Smooth muscle cell (in vitro differentiated cells): ENCODE measurements around the gene ALDH1B1. TPM values are rescaled to one million over a fixed set of nuclear protein-coding genes. Genes with fewer than 3 reads are reported as not detected.

Source experiments
- DNase-seq: peaks from one replicate; lab custom pipeline; 2025; ENCODE audit not compliant: unreplicated experiment; lab: John Stamatoyannopoulos, UW
- H2AFZ ChIP-seq: fragments of 200-600 bp; sonication (generic); 2 replicates; pipeline ENCODE4 v1.6.0; 2016; ENCODE audit warnings: antibody characterized with exemption, low read depth, mild to moderate bottlenecking
- H3F3A ChIP-seq: fragments of 200-600 bp; sonication (generic); 2 replicates; pipeline ENCODE4 v1.6.0; 2017; ENCODE audit warnings: antibody characterized with exemption, low read depth
- H3K27ac ChIP-seq: fragments of 200-600 bp; sonication (generic); 2 replicates; pipeline ENCODE4 v1.5.1; 2016; ENCODE audit warnings: low read depth, mild to moderate bottlenecking
- H3K27me3 ChIP-seq: fragments of 200-600 bp; sonication (generic); 2 replicates; pipeline ENCODE4 v1.6.1; 2016; ENCODE audit warnings: low read depth, mild to moderate bottlenecking
- H3K36me3 ChIP-seq: fragments of 200-600 bp; sonication (generic); 2 replicates; pipeline ENCODE4 v1.5.1; 2016; ENCODE audit warnings: low read depth
- H3K4me1 ChIP-seq: fragments of 200-600 bp; sonication (generic); 2 replicates; pipeline ENCODE4 v1.5.1; 2016; ENCODE audit warnings: low read depth
- H3K4me2 ChIP-seq: fragments of 200-600 bp; sonication (generic); 2 replicates; pipeline ENCODE4 v1.6.0; 2016; ENCODE audit warnings: mild to moderate bottlenecking
- H3K4me3 ChIP-seq: fragments of 200-600 bp; sonication (generic); 2 replicates; pipeline ENCODE4 v1.5.1; 2016; ENCODE audit warnings: mild to moderate bottlenecking
- H3K79me2 ChIP-seq: fragments of 200-600 bp; sonication (generic); 2 replicates; pipeline ENCODE4 v1.6.0; 2016; ENCODE audit warnings: low read depth, mild to moderate bottlenecking
- H3K9ac ChIP-seq: fragments of 200-600 bp; sonication (generic); 2 replicates; pipeline ENCODE4 v1.6.0; 2016; ENCODE audit warnings: low read depth
- H3K9me3 ChIP-seq: fragments of 200-600 bp; sonication (generic); replicated peaks from 2 replicates; pipeline ENCODE4 v1.5.1; 2016; ENCODE audit warnings: low read depth
- H4K20me1 ChIP-seq: fragments of 200-600 bp; sonication (generic); 2 replicates; pipeline ENCODE4 v1.6.0; 2016; ENCODE audit warnings: low read depth
- CTCF ChIP-seq: fragments of 200-600 bp; sonication (generic); IDR thresholded peaks from 2 replicates; pipeline ENCODE4 v1.5.1; 2017; ENCODE audit warnings: borderline replicate concordance, mild to moderate bottlenecking, antibody characterized with exemption; ENCODE audit not compliant: insufficient read depth, poor library complexity, severe bottlenecking
- WGBS: methylation state at CpG from one replicate; pipeline ENCODE4 v1.1.7; 2016; ENCODE audit warnings: low lambda C conversion rate; 5-methylcytosine and 5-hydroxymethylcytosine counted together
- polyA plus RNA-seq: library from polyadenylated mRNA; unstranded; fragments of >200 nt; fragmentation: Nextera tagmentation; extraction: Ambion mirVana; gene quantifications from 2 replicates; pipeline ENCODE4 v1.2.1, GENCODE V29; 2016
- total RNA-seq: library from RNA; depleted of rRNA; stranded (reverse); fragments of >200 nt; gene quantifications from 2 replicates; pipeline ENCODE4 v1.2.3, GENCODE V29; 2014

Gene ALDH1B1
- total and polyA plus RNA-seq, 2 experiments from 2014 or later: 25.3 to 31.9 TPM

- WGBS: 90% methylated on average over 18 of the region's 18 CpGs
- no peak overlapping the region for H3K9ac ChIP-seq
- peaks cover 13% of the 10 kb centered on the region for H3K4me1 ChIP-seq
- H3F3A ChIP-seq: peaks cover 9% of the 10 kb centered on the region
- H3K27ac ChIP-seq: peak overlapping the region; percentile 50
- no peaks in the 10 kb centered on the region for H3K9me3 ChIP-seq
- no peak for TF ChIP-seq CTCF
- H3K4me2 ChIP-seq: peak overlapping the region; percentile 90
- peak overlapping the region; percentile 70 for H3K4me3 ChIP-seq
- DNase-seq: no peak
- no peaks in the 10 kb centered on the region for H3K36me3 ChIP-seq
- H3K79me2 ChIP-seq: peaks cover 23% of the 10 kb centered on the region
- H4K20me1 ChIP-seq: no peaks in the 10 kb centered on the region
- H2AFZ ChIP-seq: peak overlapping the region; percentile 91
- H3K27me3 ChIP-seq: no peaks in the 10 kb centered on the region
Measured at GRCh38 chr9:38391278-38392118, 1.0 kb upstream of the ALDH1B1 start.

GRCh38 chr9:38393128-38393796 is 760 bp downstream of the ALDH1B1 start:
- Histone ChIP-seq H3K4me3 (peak overlapping the region; percentile 70), H3K9ac (peak overlapping the region; percentile 64), H3K9me3 (no peaks in the 10 kb centered on the region), H3F3A (peaks cover 9% of the 10 kb centered on the region), H3K79me2 (peaks cover 23% of the 10 kb centered on the region), H3K4me1 (peaks cover 13% of the 10 kb centered on the region), H3K36me3 (no peaks in the 10 kb centered on the region), H3K27me3 (no peaks in the 10 kb centered on the region), H3K27ac (no peak overlapping the region), H3K4me2 (peak overlapping the region; percentile 90), H4K20me1 (peaks cover 6% of the 10 kb centered on the region), H2AFZ (peak overlapping the region; percentile 91)
- TF ChIP-seq CTCF: no peak
- WGBS: 10% methylated on average over 9 of the region's 9 CpGs
- no peak for DNase-seq

- DNase-seq: no peak
- peaks cover 3% of the 10 kb centered on the region for H3F3A ChIP-seq
- TF ChIP-seq CTCF: no peak
- no peaks in the 10 kb centered on the region for H3K27me3 ChIP-seq
- H3K79me2 ChIP-seq: peaks cover 23% of the 10 kb centered on the region
- no peaks in the 10 kb centered on the region for H3K9me3 ChIP-seq
- peaks cover 6% of the 10 kb centered on the region for H4K20me1 ChIP-seq
- no peaks in the 10 kb centered on the region for H3K36me3 ChIP-seq
- no peak overlapping the region for H3K27ac ChIP-seq
- peak overlapping the region; percentile 90 for H3K4me2 ChIP-seq
- H2AFZ ChIP-seq: no peak overlapping the region
- WGBS: 92% methylated on average over 9 of the region's 9 CpGs
- H3K4me1 ChIP-seq: peaks cover 13% of the 10 kb centered on the region
- no peak overlapping the region for H3K4me3 ChIP-seq
- H3K9ac ChIP-seq: no peak overlapping the region
Measured at GRCh38 chr9:38394416-38394815, 1.9 kb downstream of the ALDH1B1 start.
